Tibial nerve (tissue), 4 donors: ENCODE data around the gene IFITM5. TPM values are rescaled to one million over a fixed set of nuclear protein-coding genes. Genes with fewer than 3 reads are reported as not detected.
A peak's percentile ranks its signal among the peaks of the same experiment; 100 is the strongest.
"Not testable (repeated sequence)": the region's sequence is repeated elsewhere in the genome, so short reads cannot be mapped to it uniquely, and the experiment has no call there.

Experiments used
- DNase-seq, 2 donors: peaks; one replicate each; pipeline ENCODE4 v3.0.0-alpha.2; 2019; ENCODE audit warnings: low spot score in 2 of 2
- H3K27ac ChIP-seq, 4 donors: fragments of 200-600 bp; sonication (generic) in 3 of 4; one replicate each; pipeline ENCODE4 v1.5.1; 2017 to 2019; ENCODE audit warnings: mild to moderate bottlenecking in 1 of 4
- H3K27me3 ChIP-seq, 2 donors: fragments of 200-600 bp; sonication (generic) in 1 of 2; one replicate each; pipeline versions ENCODE4 v1.5.1 to v1.6.0; 2017 to 2019
- H3K36me3 ChIP-seq, 3 donors: fragments of 200-600 bp; sonication (generic); one replicate each; pipeline ENCODE4 v1.5.1; 2018 to 2019
- H3K4me1 ChIP-seq, 4 donors: fragments of 200-600 bp; sonication (generic) in 3 of 4; one replicate each; pipeline ENCODE4 v1.5.1; 2017 to 2019
- H3K4me3 ChIP-seq, 4 donors: fragments of 200-600 bp; sonication (generic) in 3 of 4; one replicate each; pipeline ENCODE4 v1.5.1; 2017 to 2019; ENCODE audit warnings: mild to moderate bottlenecking in 1 of 4, moderate library complexity in 1 of 4
- H3K9me3 ChIP-seq, 4 donors: fragments of 200-600 bp; sonication (generic) in 3 of 4; one replicate each; pipeline ENCODE4 v1.5.1; 2017 to 2019
- EP300 ChIP-seq, 2 donors: sonication (generic); formaldehyde crosslinking; IDR thresholded peaks; one replicate each; pipeline ENCODE4 v1.6.1; 2017; ENCODE audit warnings: antibody characterized with exemption in 2 of 2, mild to moderate bottlenecking in 1 of 2
- POLR2A ChIP-seq, 2 donors: fragments of 450-650 bp; IDR thresholded peaks; one replicate each; pipeline ENCODE4 v1.6.1; 2017; ENCODE audit warnings: antibody characterized with exemption in 2 of 2, mild to moderate bottlenecking in 2 of 2, moderate library complexity in 2 of 2
- WGBS, 2 donors: methylation state at CpG; one replicate each; pipeline ENCODE4 v1.1.5; 2018; 5-methylcytosine and 5-hydroxymethylcytosine counted together
- total RNA-seq, 4 donors: library from RNA; depleted of rRNA; stranded (reverse); fragments of >200 nt; gene quantifications; one replicate each; pipeline ENCODE4 v1.1.0, GENCODE V29; 2016
- TF ChIP-seq, protein P1 (sequence below), 5 experiments: fragments of 200-600 bp in 3 of 5; fragments of 450-650 bp in 2 of 5; sonication (generic) in 3 of 5; IDR thresholded peaks; one replicate each; pipeline ENCODE4 v1.5.1; 2016 to 2019; ENCODE audit warnings: antibody characterized with exemption in 5 of 5, mild to moderate bottlenecking in 3 of 5, moderate library complexity in 2 of 5

The IFITM5 gene
- total RNA-seq, 4 donors from 2014 or later = not detected

DNA sequence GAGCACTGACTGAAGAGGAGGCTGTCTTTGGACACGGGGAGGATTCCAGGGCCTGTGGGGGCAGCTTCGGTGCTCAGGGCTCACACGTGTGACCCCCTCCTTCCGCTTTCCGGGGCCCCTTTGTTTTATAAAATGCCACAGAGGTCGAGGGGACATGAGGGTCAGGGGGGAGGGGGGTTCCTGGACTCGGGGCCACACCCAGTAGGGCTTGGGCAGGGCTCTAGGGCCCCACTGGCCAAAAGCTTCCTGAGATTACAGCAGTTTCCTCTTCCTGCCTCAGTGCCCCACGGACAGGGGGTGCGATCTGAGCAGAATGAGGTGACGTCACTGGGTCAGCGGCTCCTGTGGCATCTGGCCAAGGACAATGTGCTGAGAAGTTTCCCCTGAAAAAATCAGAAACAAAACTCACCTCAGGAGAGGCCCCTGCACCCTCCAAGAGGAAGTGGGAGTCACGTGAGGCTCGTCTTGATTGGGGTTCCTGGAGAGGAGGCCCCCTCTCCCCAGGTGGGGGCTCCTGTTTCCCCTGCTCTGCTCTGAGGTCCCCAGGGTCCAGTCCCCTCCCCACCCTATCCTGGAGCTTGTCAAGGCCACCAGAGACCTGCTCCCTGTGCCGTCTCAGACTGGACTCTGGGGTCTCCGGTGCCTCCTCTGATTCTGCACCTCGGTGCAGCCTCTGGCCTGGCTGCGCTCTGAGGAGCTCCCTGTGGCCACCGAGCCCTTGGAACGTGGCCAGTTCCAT is 27.7 kb upstream of the IFITM5 start:
- peaks cover 4 to 61% (median 44%) of the 10 kb centered on the region in 4 donors for H3K4me1 ChIP-seq
- peak; percentile 81 to 91 for DNase-seq
- TF ChIP-seq EP300 (IDR thresholded peaks at IDR 0.05) = peak; percentile 69 to 83
- peak in 1 of 2 donors; percentile 43 for TF ChIP-seq POLR2A (IDR thresholded peaks at IDR 0.05)
- TF ChIP-seq, protein P1, sequence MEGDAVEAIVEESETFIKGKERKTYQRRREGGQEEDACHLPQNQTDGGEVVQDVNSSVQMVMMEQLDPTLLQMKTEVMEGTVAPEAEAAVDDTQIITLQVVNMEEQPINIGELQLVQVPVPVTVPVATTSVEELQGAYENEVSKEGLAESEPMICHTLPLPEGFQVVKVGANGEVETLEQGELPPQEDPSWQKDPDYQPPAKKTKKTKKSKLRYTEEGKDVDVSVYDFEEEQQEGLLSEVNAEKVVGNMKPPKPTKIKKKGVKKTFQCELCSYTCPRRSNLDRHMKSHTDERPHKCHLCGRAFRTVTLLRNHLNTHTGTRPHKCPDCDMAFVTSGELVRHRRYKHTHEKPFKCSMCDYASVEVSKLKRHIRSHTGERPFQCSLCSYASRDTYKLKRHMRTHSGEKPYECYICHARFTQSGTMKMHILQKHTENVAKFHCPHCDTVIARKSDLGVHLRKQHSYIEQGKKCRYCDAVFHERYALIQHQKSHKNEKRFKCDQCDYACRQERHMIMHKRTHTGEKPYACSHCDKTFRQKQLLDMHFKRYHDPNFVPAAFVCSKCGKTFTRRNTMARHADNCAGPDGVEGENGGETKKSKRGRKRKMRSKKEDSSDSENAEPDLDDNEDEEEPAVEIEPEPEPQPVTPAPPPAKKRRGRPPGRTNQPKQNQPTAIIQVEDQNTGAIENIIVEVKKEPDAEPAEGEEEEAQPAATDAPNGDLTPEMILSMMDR (IDR thresholded peaks at IDR 0.05) = no peak
- no peaks in the 10 kb centered on the region for H3K36me3 ChIP-seq
- H3K4me3 ChIP-seq = peak overlapping the region in 2 of 4 donors; percentile 7 to 23
- WGBS, 2 donors = 2 to 5% methylated on average over 18 to 19 of the region's 19 CpGs
- peak overlapping the region; percentile 86 to 97 (median 94) for H3K27ac ChIP-seq
- H3K9me3 ChIP-seq = no peaks in the 10 kb centered on the region
- H3K27me3 ChIP-seq = no peaks in the 10 kb centered on the region

DNA sequence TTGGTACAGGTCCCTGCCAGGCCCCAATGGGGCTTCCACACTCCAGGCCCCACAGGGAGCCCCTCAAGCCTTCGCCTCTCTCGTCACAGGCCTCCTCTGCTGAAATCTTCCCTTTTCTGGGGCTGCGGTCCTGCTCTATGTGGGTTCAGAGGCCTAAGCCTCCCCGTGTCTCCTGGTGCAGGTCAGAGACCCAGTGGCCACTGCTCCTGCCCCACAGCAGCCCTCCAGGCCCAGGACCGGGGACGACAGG is 27.2 kb upstream of the IFITM5 start:
- TF ChIP-seq EP300 (IDR thresholded peaks at IDR 0.05) (no peak), POLR2A (IDR thresholded peaks at IDR 0.05) (no peak)
- TF ChIP-seq, protein P1 (IDR thresholded peaks at IDR 0.05) = no peak
- H3K27ac ChIP-seq = peak overlapping the region; percentile 86 to 97 (median 94)
- no peak overlapping the region for H3K4me3 ChIP-seq
- DNase-seq = no peak
- WGBS, 2 donors = 44 to 45% methylated on average over 6 of the region's 6 CpGs
- peaks cover 4 to 61% (median 44%) of the 10 kb centered on the region in 4 donors for H3K4me1 ChIP-seq
- H3K9me3 ChIP-seq = no peaks in the 10 kb centered on the region
- no peaks in the 10 kb centered on the region for H3K27me3 ChIP-seq
- no peaks in the 10 kb centered on the region for H3K36me3 ChIP-seq

DNA sequence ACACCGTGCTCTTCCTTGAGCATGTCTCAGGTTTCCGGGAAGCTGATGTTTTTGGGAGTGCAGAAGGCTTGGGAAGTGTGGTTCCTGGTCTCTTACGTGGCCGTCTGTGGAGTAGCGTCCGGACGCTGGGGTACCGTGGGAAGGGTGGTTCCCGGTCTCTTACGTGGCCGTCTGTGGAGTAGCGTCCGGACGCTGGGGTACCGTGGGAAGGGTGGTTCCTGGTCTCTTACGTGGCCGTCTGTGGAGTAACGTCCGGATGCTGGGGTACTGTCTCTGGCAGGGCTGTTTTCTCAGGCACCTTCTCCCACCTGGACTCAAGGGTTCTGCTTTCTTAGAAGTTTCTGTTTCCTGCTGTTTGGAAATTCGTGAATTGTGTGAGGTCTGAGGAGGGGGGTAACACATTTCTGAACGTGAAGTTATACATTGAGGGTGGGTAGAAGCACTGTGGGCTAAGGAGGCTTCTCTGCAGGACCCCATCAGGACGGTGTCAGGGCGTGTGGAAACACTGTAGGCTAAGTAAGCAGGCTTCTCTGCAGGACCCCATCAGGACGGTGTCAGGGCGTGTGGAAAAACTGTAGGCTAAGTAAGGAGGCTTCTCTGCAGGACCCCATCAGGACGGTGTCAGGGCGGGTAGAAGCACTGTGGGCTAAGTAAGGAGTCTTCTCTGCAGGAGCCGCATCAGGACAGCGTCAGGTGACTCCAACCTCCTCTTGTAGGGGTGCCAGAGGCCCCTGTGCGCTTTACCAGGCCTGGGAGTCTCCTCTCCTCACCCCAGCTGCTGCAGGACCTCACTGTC is 26.7 kb upstream of the IFITM5 start:
- 85 to 89% methylated on average over 30 of the region's 30 CpGs for WGBS, 2 donors
- TF ChIP-seq EP300 (IDR thresholded peaks at IDR 0.05) (no peak), POLR2A (IDR thresholded peaks at IDR 0.05) (no peak)
- TF ChIP-seq, protein P1 (IDR thresholded peaks at IDR 0.05) = no peak
- Histone ChIP-seq H3K27ac (peak overlapping the region; percentile 86 to 97 (median 94)), H3K9me3 (no peaks in the 10 kb centered on the region), H3K4me3 (no peak overlapping the region), H3K36me3 (no peaks in the 10 kb centered on the region), H3K27me3 (no peaks in the 10 kb centered on the region), H3K4me1 (peaks cover 4 to 61% (median 44%) of the 10 kb centered on the region in 4 donors)
- DNase-seq = peak in 1 of 2 donors; percentile 13

DNA sequence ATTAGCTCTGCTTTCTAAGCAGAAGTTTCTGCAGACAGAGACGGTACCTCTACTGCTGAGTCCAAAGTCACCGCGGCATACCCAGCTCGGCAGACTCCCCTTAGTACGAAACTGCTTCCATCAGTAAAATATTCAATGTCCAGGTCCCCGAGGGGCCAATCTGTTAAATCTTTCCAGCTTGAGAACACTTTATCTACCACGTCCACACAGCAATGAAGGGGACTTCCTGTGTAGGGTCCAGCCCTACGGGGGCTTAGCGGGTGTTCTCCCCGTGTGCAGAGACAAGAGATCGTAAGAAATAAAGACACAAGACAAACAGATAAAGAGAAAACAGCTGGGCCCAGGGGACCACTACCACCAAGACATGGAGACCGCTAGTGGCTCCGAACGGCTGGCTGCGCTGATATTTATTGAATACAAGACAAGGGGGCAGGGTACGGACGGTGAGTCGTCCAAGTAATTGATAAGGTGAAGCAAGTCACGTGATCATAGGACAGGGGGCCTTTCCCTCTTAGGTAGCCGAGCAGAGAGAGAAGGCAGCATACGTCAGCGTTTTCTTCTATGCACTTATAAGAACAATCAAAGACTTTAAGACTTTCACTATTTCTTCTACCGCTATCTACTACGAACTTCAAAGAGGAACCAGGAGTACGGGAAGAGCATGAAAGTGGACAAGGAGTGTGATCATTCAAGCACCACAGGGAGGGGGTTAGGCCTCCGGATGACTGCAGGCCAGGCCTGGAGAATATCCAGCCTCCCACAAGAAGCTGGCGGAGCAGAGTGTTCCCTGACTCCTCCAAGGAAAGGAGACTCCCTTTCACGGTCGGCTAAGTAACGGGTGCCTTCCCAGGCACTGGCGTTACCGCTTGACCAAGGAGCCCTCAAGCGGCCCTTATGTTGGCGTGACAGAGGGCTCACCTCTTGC is 25.5 kb upstream of the IFITM5 start:
- Histone ChIP-seq H3K27ac (peak overlapping the region; percentile 86 to 97 (median 94)), H3K4me1 (peaks cover 4 to 56% (median 45%) of the 10 kb centered on the region in 4 donors)
- not testable (repeated sequence) for H3K9me3 ChIP-seq, H3K36me3 ChIP-seq, H3K27me3 ChIP-seq, H3K4me3 ChIP-seq
- 50 to 53% methylated on average over 27 to 29 of the region's 34 CpGs for WGBS, 2 donors
- DNase-seq = peak; percentile 36 to 60

DNA sequence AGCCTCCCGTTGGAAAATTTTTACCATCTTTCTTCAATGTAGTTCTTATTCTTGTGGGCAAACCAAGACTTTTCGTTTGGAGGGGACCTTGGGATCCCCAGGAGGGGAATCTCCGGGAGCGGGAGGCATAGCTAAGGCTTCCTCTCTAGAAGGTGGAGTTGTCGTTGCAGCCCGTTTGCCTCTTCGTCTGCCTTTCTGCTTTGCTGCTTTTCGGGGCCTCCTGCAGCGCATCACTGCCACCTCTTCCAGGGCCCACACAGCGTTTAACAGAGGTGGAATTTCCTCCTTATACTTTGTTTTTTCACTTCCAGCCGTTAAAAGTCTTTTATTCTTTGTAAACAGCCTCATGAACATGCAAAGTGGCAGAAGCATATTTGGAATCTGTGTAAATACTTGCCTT is 24.8 kb upstream of the IFITM5 start:
- DNase-seq = no peak
- Histone ChIP-seq H3K27ac (peak overlapping the region; percentile 74 to 97 (median 94)), H3K4me3 (no peak overlapping the region), H3K36me3 (peaks cover 0 to 4% (median 0%) of the 10 kb centered on the region in 3 donors), H3K9me3 (no peaks in the 10 kb centered on the region), H3K4me1 (peaks cover 4 to 56% (median 44%) of the 10 kb centered on the region in 4 donors), H3K27me3 (no peaks in the 10 kb centered on the region)
- no peak for TF ChIP-seq POLR2A (IDR thresholded peaks at IDR 0.05)
- no peak for TF ChIP-seq EP300 (IDR thresholded peaks at IDR 0.05)
- TF ChIP-seq, protein P1 (IDR thresholded peaks at IDR 0.05) = no peak
- 55 to 72% methylated on average over 11 of the region's 11 CpGs for whole genome bisulfite sequencing, 2 donors

DNA sequence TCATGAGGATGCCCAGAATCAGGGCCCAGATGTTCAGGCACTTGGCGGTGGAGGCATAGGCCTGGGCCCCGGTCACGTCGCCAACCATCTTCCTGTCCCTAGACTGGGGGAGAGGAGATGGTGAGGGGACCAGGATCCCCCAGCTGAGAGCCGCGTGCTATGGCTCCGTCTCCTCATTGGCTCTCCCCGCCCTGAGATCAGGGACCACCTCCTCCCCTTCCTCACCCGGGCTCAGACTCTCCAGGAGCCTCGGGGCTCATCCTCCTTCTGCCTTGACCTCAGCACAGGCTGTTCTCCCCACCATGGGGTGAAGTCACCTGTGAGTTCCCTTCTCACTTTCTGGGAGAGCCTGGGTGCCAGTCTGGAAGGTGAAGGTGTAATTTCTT is 20.6 kb upstream of the IFITM5 start:
- peaks cover 0 to 49% (median 29%) of the 10 kb centered on the region in 4 donors for H3K4me1 ChIP-seq
- peak overlapping the region; percentile 40 to 86 (median 74) for H3K4me3 ChIP-seq
- not testable (repeated sequence) for H3K9me3 ChIP-seq, DNase-seq, H3K27me3 ChIP-seq, H3K36me3 ChIP-seq
- WGBS, 2 donors = 1% methylated on average over 8 of the region's 10 CpGs; no CpG with 5 or more reads in 1 of the 2 donors
- peak overlapping the region; percentile 89 to 98 (median 95) for H3K27ac ChIP-seq
